Measurements from ENCODE around the gene HMGCL. TPM values are rescaled to one million over a fixed set of nuclear protein-coding genes. Genes with fewer than 3 reads are reported as not detected.

HMGCL gene
- total RNA-seq, 4 donors from 2014 or later: 25.5 to 50.0 (median 43.9) TPM

DNA sequence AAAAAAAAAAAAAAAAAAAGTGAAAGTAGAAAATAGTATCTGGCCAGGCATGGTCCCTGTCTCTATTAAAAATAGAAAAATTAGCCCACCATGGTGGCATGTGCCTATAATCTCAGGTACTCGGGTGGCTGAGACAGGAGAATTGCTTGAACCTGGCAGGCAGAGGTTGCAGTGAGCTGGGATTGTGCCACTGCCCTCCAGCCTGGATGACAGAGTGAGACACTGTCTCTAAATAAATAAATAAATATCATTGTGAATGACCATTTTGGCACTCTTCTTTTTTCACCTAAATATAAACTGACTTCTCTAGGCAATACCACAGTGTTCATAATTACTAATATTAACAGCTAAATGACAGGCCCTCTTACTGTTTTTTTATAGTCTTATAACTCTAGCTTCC lies 67.4 kb downstream of the HMGCL start:
- Histone ChIP-seq H3K4me3 (no peak overlapping the region), H3K36me3 (peaks cover 73 to 96% (median 86%) of the 10 kb centered on the region in 4 donors), H3K27ac (replicated peaks in 1 of 4) (no peak overlapping the region), H3K4me1 (peaks cover 10 to 32% (median 22%) of the 10 kb centered on the region in 4 donors), H3K9me3 (no peaks in the 10 kb centered on the region), H3K27me3 (no peaks in the 10 kb centered on the region)
- intact Hi-C loops (cut with DNase I): no loop called here
- 93% methylated on average over 1 of the region's 1 CpG for WGBS
- no peak for DNase-seq (ENCODE audit: extremely low spot score)
- no peak for TF ChIP-seq POLR2A (IDR thresholded peaks at IDR 0.05; ENCODE audit: low read depth)
- no peak for TF ChIP-seq CTCF (IDR thresholded peaks at IDR 0.05)
- no peak for TF ChIP-seq POLR2AphosphoS5 (IDR thresholded peaks at IDR 0.05)
- TF ChIP-seq EP300 (IDR thresholded peaks at IDR 0.05): no peak

GRCh38 chr1:23756676-23757075 lies 68.6 kb downstream of the HMGCL start:
- peaks cover 85 to 99% (median 96%) of the 10 kb centered on the region in 4 donors for H3K36me3 ChIP-seq
- no peak overlapping the region for H3K27ac ChIP-seq (replicated peaks in 1 of 4)
- DNase-seq (ENCODE audit: extremely low spot score): no peak
- WGBS: 100% methylated on average over 1 of the region's 3 CpGs
- TF ChIP-seq POLR2AphosphoS5 (IDR thresholded peaks at IDR 0.05) (no peak), CTCF (IDR thresholded peaks at IDR 0.05) (no peak), EP300 (IDR thresholded peaks at IDR 0.05) (no peak), POLR2A (IDR thresholded peaks at IDR 0.05; ENCODE audit: low read depth) (no peak)
- H3K4me3 ChIP-seq: no peak overlapping the region
- no peaks in the 10 kb centered on the region for H3K9me3 ChIP-seq
- intact Hi-C loops (cut with DNase I): no loop called here
- H3K4me1 ChIP-seq: peaks cover 9 to 25% (median 22%) of the 10 kb centered on the region in 4 donors
- no peaks in the 10 kb centered on the region for H3K27me3 ChIP-seq

DNA sequence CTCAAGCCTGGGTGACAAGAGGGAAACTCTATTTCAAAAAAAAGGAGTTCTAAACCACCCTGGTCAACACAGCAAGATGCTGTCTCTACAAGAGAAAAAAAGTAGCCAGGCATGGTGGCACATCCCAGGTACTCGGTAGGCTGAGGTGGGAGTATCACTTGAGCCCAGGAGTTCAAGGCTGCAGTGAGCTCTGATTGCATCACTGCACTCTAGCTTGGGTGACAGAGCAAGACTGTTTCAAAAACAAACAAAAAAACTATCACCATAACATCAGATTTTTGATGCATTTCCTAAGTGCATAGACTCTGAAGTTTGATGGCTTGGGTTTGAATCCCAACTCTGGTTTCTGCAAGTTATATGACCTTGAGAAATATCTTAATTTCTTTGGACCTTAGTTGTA lies 72.3 kb downstream of the HMGCL start:
- H3K4me3 ChIP-seq: no peak overlapping the region
- DNase-seq (ENCODE audit: extremely low spot score): no peak
- peaks cover 70 to 92% (median 80%) of the 10 kb centered on the region in 4 donors for H3K36me3 ChIP-seq
- no peaks in the 10 kb centered on the region for H3K27me3 ChIP-seq
- WGBS: 100% methylated on average over 1 of the region's 1 CpG
- H3K27ac ChIP-seq (replicated peaks in 1 of 4): no peak overlapping the region
- peaks cover 5 to 13% (median 10%) of the 10 kb centered on the region in 4 donors for H3K4me1 ChIP-seq
- TF ChIP-seq CTCF (IDR thresholded peaks at IDR 0.05) (no peak), POLR2A (IDR thresholded peaks at IDR 0.05; ENCODE audit: low read depth) (no peak), EP300 (IDR thresholded peaks at IDR 0.05) (no peak), POLR2AphosphoS5 (IDR thresholded peaks at IDR 0.05) (no peak)
- intact Hi-C loops (cut with DNase I): no loop called here
- H3K9me3 ChIP-seq: no peaks in the 10 kb centered on the region

Other genes starting within 250 kb of the HMGCL start
- gene RPL11, start 133.6 kb downstream of the HMGCL start, total RNA-seq: 1,000 to 10,000 TPM in 1 of 4 donors, 100 to 1,000 TPM in 3; 706 to 1,125 (median 899) TPM
- gene ELOA, start 82.0 kb downstream of the HMGCL start, total RNA-seq: 10 to 100 TPM; 35.7 to 45.4 (median 39.1) TPM
- 10 to 100 TPM; 43.6 to 66.6 (median 56.0) TPM for gene PITHD1, start 47.0 kb downstream of the HMGCL start, total RNA-seq
- 10 to 100 TPM; 32.8 to 51.4 (median 40.8) TPM for gene LYPLA2, start 34.3 kb downstream of the HMGCL start, total RNA-seq
- 10 to 100 TPM in 3 of 4 donors, 1 to 10 TPM in 1; 7.1 to 13.6 (median 12.8) TPM for gene GALE, start 24.7 kb downstream of the HMGCL start, total RNA-seq
- 10 to 100 TPM; 20.0 to 25.9 (median 25.2) TPM for gene FUCA1, start 42.9 kb upstream of the HMGCL start, total RNA-seq
- under 1 TPM in 1 of 4 donors, not detected in 3; 0.17 TPM for gene CNR2, start 87.9 kb upstream of the HMGCL start, total RNA-seq
- 100 to 1,000 TPM in 3 of 4 donors, 10 to 100 TPM in 1; 93.3 to 156 (median 138) TPM for gene PNRC2, start 134.4 kb upstream of the HMGCL start, total RNA-seq
- 10 to 100 TPM; 53.6 to 89.7 (median 56.6) TPM for gene SRSF10, start 154.9 kb upstream of the HMGCL start, total RNA-seq